ENCODE data around the gene ASB18. TPM values are rescaled to one million over a fixed set of nuclear protein-coding genes. Genes with fewer than 3 reads are reported as not detected.

The ASB18 gene
- total and polyA plus RNA-seq, 2 of the 4 experiments (the other 2 are of a cell fraction) = not detected

GRCh38 chr2:236254674-236255073 is 9.5 kb downstream of the ASB18 start:
- no TSS peak for BruUV-seq (replicated peaks)
- no peak for DNase-seq
- Histone ChIP-seq H3K27me3 (ENCODE audit: control insufficient read depth, insufficient read depth, low read length) (peaks cover 5% of the 10 kb centered on the region), H3K36me3 (ENCODE audit: control insufficient read depth, insufficient read depth, low read length) (no peaks in the 10 kb centered on the region), H3K4me3 (ENCODE audit: insufficient read depth, low read depth, low read length) (no peak overlapping the region), H3K4ac (ENCODE audit: low read depth, low read length) (no peak overlapping the region), H2BK5ac (ENCODE audit: low read depth, low read length, poor library complexity, severe bottlenecking) (no peak overlapping the region), H3K9ac (ENCODE audit: low read depth, low read length) (no peak overlapping the region), H3K56ac (ENCODE audit: extremely low read depth, insufficient read depth, low read length) (no peak overlapping the region), H2BK20ac (ENCODE audit: low read depth, low read length) (no peak overlapping the region), H3K79me1 (ENCODE audit: low read depth in 1 of 2, low read length in 2 of 2) (no peaks in the 10 kb centered on the region), H2AK5ac (ENCODE audit: low read depth, low read length) (no peak overlapping the region), H4K20me1 (ENCODE audit: insufficient read depth, low read length) (no peaks in the 10 kb centered on the region), H3K18ac (ENCODE audit: low read depth, low read length) (no peak overlapping the region), H4K91ac (ENCODE audit: insufficient read depth, low read depth, low read length) (no peak overlapping the region), H3K27ac (ENCODE audit: insufficient read depth, low read length) (no peak overlapping the region), H2BK15ac (ENCODE audit: low read depth, low read length) (no peak overlapping the region), H3K23ac (ENCODE audit: low read depth, low read length) (no peak overlapping the region), H4K8ac (ENCODE audit: low read depth in 2 of 2, low read length in 2 of 2) (no peak overlapping the region), H2AFZ (replicated peaks; ENCODE audit: low read length, poor library complexity) (no peak overlapping the region), H2BK120ac (ENCODE audit: low read depth, low read length) (no peak overlapping the region), H3K9me3 (ENCODE audit: control insufficient read depth, insufficient read depth, low read length) (no peaks in the 10 kb centered on the region), H3K9me1 (ENCODE audit: insufficient read depth, low read length) (no peaks in the 10 kb centered on the region), H2AK9ac (replicated peaks; ENCODE audit: low read depth, low read length, poor library complexity) (no peak overlapping the region), H3K14ac (replicated peaks; ENCODE audit: low read depth, low read length) (no peak overlapping the region), H3K4me2 (ENCODE audit: low read depth, low read length) (no peak overlapping the region), H4K5ac (ENCODE audit: low read depth, low read length) (no peak overlapping the region), H3K4me1 (ENCODE audit: control insufficient read depth, insufficient read depth, low read length) (no peaks in the 10 kb centered on the region)
- intact Hi-C loops (cut with micrococcal nuclease) = no loop called here
- in situ Hi-C loops (cut with MboI; ENCODE audit: low sequenced_read_pairs) = no loop called here
- ATAC-seq (ENCODE audit: low read depth) = no peak
- ChIA-PET POLR2A (ENCODE audit: unreplicated experiment) (no interaction called here), CTCF (no interaction called here)
- dilution Hi-C loops (cut with HindIII; ENCODE audit: low sequenced_read_pairs, unreplicated experiment) = no loop called here
- WGBS, 2 experiments (ENCODE audit: extremely low coverage in 2 of 2, insufficient read length in 1 of 2) = 72% methylated on average over 4 of the region's 13 CpGs; no CpG with 5 or more reads in 1 of the 2 experiments
- TF ChIP-seq RCOR1 (IDR thresholded peaks at IDR 0.05; ENCODE audit: insufficient replicate concordance, low read length) = no peak
